Astrocyte (in vitro differentiated cells and primary cell): ENCODE measurements around the gene RASGRP1. TPM values are rescaled to one million over a fixed set of nuclear protein-coding genes. Genes with fewer than 3 reads are reported as not detected.

ENCODE experiments used
- DNase-seq: peaks from one replicate; pipeline ENCODE4 v3.0.0-alpha.2; 2010; ENCODE audit warnings: low read depth
- FAIRE-seq: peaks from 2 replicates; lab custom pipeline; 2011; peaks lifted over from hg19 to GRCh38; lab: Jason Lieb, UNC
- H2AFZ ChIP-seq: 2 replicates; pipeline ENCODE4 v1.6.0; 2012; ENCODE audit warnings: low read depth, low read length, inconsistent platforms
- H3K27ac ChIP-seq: 2 replicates; pipeline ENCODE4 v1.5.1; 2011; ENCODE audit warnings: low read depth, low read length, inconsistent platforms
- H3K27me3 ChIP-seq: 2 replicates; pipeline ENCODE4 v1.6.0; 2011; ENCODE audit warnings: low read length, inconsistent platforms; ENCODE audit not compliant: insufficient read depth
- H3K36me3 ChIP-seq: 2 replicates; pipeline ENCODE4 v1.5.1; 2011; ENCODE audit warnings: low read length, inconsistent platforms; ENCODE audit not compliant: insufficient read depth
- H3K4me1 ChIP-seq: 2 replicates; pipeline ENCODE4 v1.5.1; 2011; ENCODE audit warnings: low read length, inconsistent platforms; ENCODE audit not compliant: insufficient read depth
- H3K4me2 ChIP-seq: 2 replicates; pipeline ENCODE4 v1.6.0; 2012; ENCODE audit warnings: low read length, inconsistent platforms
- H3K4me3 ChIP-seq: 2 replicates; pipeline ENCODE4 v1.5.1; 2011; ENCODE audit warnings: low read depth, mild to moderate bottlenecking, low read length, inconsistent platforms; ENCODE audit not compliant: insufficient read depth
- H3K79me2 ChIP-seq: 2 replicates; pipeline ENCODE4 v1.6.0; 2012; ENCODE audit warnings: mild to moderate bottlenecking, low read length, inconsistent platforms; ENCODE audit not compliant: insufficient read depth
- H3K9ac ChIP-seq: 2 replicates; pipeline ENCODE4 v1.6.0; 2012; ENCODE audit warnings: mild to moderate bottlenecking, low read length, inconsistent platforms
- H3K9me3 ChIP-seq: 2 replicates; pipeline ENCODE4 v1.5.1; 2012; ENCODE audit warnings: low read depth, mild to moderate bottlenecking, low read length, inconsistent platforms; ENCODE audit not compliant: insufficient read depth
- H4K20me1 ChIP-seq: 2 replicates; pipeline ENCODE4 v1.6.0; 2012; ENCODE audit warnings: low read length, inconsistent platforms; ENCODE audit not compliant: insufficient read depth
- H3K27ac Mint-ChIP-seq: one replicate; pipeline ENCODE4 v1.8.0; 2021; ENCODE audit warnings: mild to moderate bottlenecking, mixed read lengths; ENCODE audit not compliant: unreplicated experiment
- H3K27me3 Mint-ChIP-seq: one replicate; pipeline ENCODE4 v1.8.0; 2021; ENCODE audit warnings: low read depth, mixed read lengths; ENCODE audit not compliant: unreplicated experiment
- H3K36me3 Mint-ChIP-seq: one replicate; pipeline ENCODE4 v1.8.0; 2021; ENCODE audit warnings: low read depth, mixed read lengths; ENCODE audit not compliant: unreplicated experiment
- H3K4me1 Mint-ChIP-seq: one replicate; pipeline ENCODE4 v1.8.0; 2021; ENCODE audit warnings: low read depth, mixed read lengths; ENCODE audit not compliant: unreplicated experiment
- H3K4me3 Mint-ChIP-seq: one replicate; pipeline ENCODE4 v1.8.0; 2021; ENCODE audit warnings: mild to moderate bottlenecking, moderate library complexity, mixed read lengths; ENCODE audit not compliant: unreplicated experiment
- H3K9me3 Mint-ChIP-seq: one replicate; pipeline ENCODE4 v1.8.0; 2021; ENCODE audit warnings: mild to moderate bottlenecking, mixed read lengths; ENCODE audit not compliant: unreplicated experiment
- EZH2 ChIP-seq: IDR thresholded peaks from 2 replicates; pipeline ENCODE4 v1.6.1; 2012; ENCODE audit warnings: mild to moderate bottlenecking, low read length, inconsistent platforms; ENCODE audit not compliant: insufficient read depth
- total RNA-seq: library from RNA; stranded (reverse); gene quantifications from 2 replicates; pipeline ENCODE4 v1.2.1, GENCODE V29; 2021
- TF ChIP-seq, protein P1 (sequence below): IDR thresholded peaks from 2 replicates; pipeline ENCODE4 v1.5.1; 2011; ENCODE audit warnings: low read depth, mild to moderate bottlenecking, inconsistent platforms, low read length, moderate library complexity; ENCODE audit not compliant: insufficient read depth

The RASGRP1 gene
- total RNA-seq, 1 donor from 2014 or later, result 1.4 TPM

GRCh38 chr15:38486936-38487335 lies 77.7 kb downstream of the RASGRP1 start:
- peaks cover 11% of the 10 kb centered on the region for H3K4me1 Mint-ChIP-seq
- Histone ChIP-seq H3K4me2 (no peak overlapping the region), H2AFZ (no peak overlapping the region), H3K27ac (no peak overlapping the region), H3K4me3 (no peak overlapping the region), H3K36me3 (no peaks in the 10 kb centered on the region), H3K27me3 (no peaks in the 10 kb centered on the region), H3K9me3 (no peaks in the 10 kb centered on the region), H4K20me1 (no peaks in the 10 kb centered on the region), H3K79me2 (no peaks in the 10 kb centered on the region), H3K4me1 (peaks cover 15% of the 10 kb centered on the region), H3K9ac (no peak overlapping the region)
- no peak overlapping the region for H3K27ac Mint-ChIP-seq
- no peak overlapping the region for H3K4me3 Mint-ChIP-seq
- DNase-seq (no peak), FAIRE-seq (no peak)
- TF ChIP-seq, protein P1, sequence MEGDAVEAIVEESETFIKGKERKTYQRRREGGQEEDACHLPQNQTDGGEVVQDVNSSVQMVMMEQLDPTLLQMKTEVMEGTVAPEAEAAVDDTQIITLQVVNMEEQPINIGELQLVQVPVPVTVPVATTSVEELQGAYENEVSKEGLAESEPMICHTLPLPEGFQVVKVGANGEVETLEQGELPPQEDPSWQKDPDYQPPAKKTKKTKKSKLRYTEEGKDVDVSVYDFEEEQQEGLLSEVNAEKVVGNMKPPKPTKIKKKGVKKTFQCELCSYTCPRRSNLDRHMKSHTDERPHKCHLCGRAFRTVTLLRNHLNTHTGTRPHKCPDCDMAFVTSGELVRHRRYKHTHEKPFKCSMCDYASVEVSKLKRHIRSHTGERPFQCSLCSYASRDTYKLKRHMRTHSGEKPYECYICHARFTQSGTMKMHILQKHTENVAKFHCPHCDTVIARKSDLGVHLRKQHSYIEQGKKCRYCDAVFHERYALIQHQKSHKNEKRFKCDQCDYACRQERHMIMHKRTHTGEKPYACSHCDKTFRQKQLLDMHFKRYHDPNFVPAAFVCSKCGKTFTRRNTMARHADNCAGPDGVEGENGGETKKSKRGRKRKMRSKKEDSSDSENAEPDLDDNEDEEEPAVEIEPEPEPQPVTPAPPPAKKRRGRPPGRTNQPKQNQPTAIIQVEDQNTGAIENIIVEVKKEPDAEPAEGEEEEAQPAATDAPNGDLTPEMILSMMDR, result no peak
- peaks cover 2% of the 10 kb centered on the region for H3K36me3 Mint-ChIP-seq
- H3K9me3 Mint-ChIP-seq, result no peaks in the 10 kb centered on the region
- H3K27me3 Mint-ChIP-seq, result no peaks in the 10 kb centered on the region

DNA sequence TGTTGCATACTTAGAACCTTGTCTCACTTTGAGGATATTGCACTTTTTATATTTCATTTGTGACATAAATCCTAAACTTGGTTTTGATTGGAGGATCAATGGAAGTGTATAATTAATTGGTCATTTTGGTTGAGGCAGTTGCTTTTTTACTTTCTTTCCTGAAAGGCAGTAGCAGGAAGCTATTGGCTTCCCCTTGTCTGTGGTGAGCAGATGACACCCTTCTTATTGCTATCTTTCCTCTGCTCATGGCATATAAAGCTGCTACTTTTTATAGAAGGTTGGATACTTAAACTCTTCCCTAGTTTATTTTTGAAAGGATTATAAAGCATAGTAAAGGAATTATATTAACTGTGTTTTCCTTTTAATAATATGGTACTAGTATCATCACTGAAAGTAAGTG lies 82.0 kb downstream of the RASGRP1 start:
- Histone ChIP-seq H4K20me1 (no peaks in the 10 kb centered on the region), H3K4me2 (no peak overlapping the region), H3K79me2 (no peaks in the 10 kb centered on the region), H3K27ac (no peak overlapping the region), H3K9me3 (no peaks in the 10 kb centered on the region), H3K27me3 (no peaks in the 10 kb centered on the region), H2AFZ (no peak overlapping the region), H3K4me1 (peaks cover 2% of the 10 kb centered on the region), H3K4me3 (no peak overlapping the region), H3K36me3 (peaks cover 2% of the 10 kb centered on the region), H3K9ac (no peak overlapping the region)
- H3K9me3 Mint-ChIP-seq, result no peaks in the 10 kb centered on the region
- FAIRE-seq (no peak), DNase-seq (no peak)
- no peak overlapping the region for H3K4me3 Mint-ChIP-seq
- no peak overlapping the region for H3K27ac Mint-ChIP-seq
- peaks cover 2% of the 10 kb centered on the region for H3K36me3 Mint-ChIP-seq
- no peak for TF ChIP-seq EZH2
- TF ChIP-seq, protein P1, result no peak
- H3K27me3 Mint-ChIP-seq, result no peaks in the 10 kb centered on the region
- H3K4me1 Mint-ChIP-seq, result peaks cover 2% of the 10 kb centered on the region

DNA sequence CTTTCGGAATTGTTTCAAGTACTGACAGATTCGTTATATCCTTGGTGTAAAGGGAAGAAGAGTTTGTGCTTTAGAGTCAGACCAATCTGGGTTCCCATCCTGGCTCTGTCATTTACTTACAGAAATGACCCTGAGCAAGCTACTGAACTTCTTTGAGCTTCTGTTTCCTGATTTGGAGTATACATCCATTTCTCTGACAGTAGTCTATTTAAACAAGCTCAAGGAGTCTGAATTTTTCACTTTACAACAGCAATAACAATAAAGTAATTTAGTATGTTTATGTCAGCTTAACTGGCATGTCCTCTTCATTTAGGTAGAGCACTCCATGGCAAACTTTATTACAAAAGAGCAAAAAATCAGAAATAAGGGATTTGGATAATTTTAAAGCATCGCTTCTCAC lies 82.9 kb downstream of the RASGRP1 start:
- H3K27me3 ChIP-seq, result no peaks in the 10 kb centered on the region
- H3K4me1 ChIP-seq, result no peaks in the 10 kb centered on the region
- Mint-ChIP-seq H3K36me3 (peaks cover under 1% of the 10 kb centered on the region), H3K9me3 (no peaks in the 10 kb centered on the region), H3K4me1 (no peaks in the 10 kb centered on the region), H3K4me3 (no peak overlapping the region), H3K27ac (no peak overlapping the region), H3K27me3 (no peaks in the 10 kb centered on the region)
- no peak overlapping the region for H3K9ac ChIP-seq
- H3K36me3 ChIP-seq, result peaks cover 2% of the 10 kb centered on the region
- no peak overlapping the region for H3K4me2 ChIP-seq
- peak; percentile 17 for FAIRE-seq
- no peak for DNase-seq
- no peaks in the 10 kb centered on the region for H4K20me1 ChIP-seq
- no peaks in the 10 kb centered on the region for H3K79me2 ChIP-seq
- no peaks in the 10 kb centered on the region for H3K9me3 ChIP-seq
- H3K27ac ChIP-seq, result no peak overlapping the region
- H3K4me3 ChIP-seq, result no peak overlapping the region
- no peak overlapping the region for H2AFZ ChIP-seq
- no peak for TF ChIP-seq EZH2
- TF ChIP-seq, protein P1, result no peak
